UCSD-AML1 (cell line): Measurements from ENCODE around the gene SLC17A4.
"Not testable (repeated sequence)": the region's sequence is repeated elsewhere in the genome, so short reads cannot be mapped to it uniquely, and the experiment has no call there.

Experiments used
- DNase-seq: peaks from one replicate; lab custom pipeline; 2025; ENCODE audit not compliant: unreplicated experiment; lab: John Stamatoyannopoulos, UW

SLC17A4 gene

GRCh38 chr6:25754535-25754934 is at the start of gene SLC17A4:
Gene SLC17A4 (plus strand): TSS chr6:25754742. CDS start chr6:25761963, 7,221 bp downstream.
- DNase-seq = no peak

- no peak for DNase-seq
These were observed 48.1 kb upstream of the SLC17A4 start for GRCh38 chr6:25706314-25707014.

- no peak for DNase-seq
These were observed 44.8 kb upstream of the SLC17A4 start for GRCh38 chr6:25709761-25710160.

- no peak for DNase-seq
These were observed 44.3 kb upstream of the SLC17A4 start for GRCh38 chr6:25710287-25710686.

GRCh38 chr6:25713824-25714223 is 40.7 kb upstream of the SLC17A4 start:
- DNase-seq = no peak

GRCh38 chr6:25714765-25715164 is 39.8 kb upstream of the SLC17A4 start:
- no peak for DNase-seq

- DNase-seq = no peak
These were observed 38.7 kb upstream of the SLC17A4 start for GRCh38 chr6:25715794-25716193.

- DNase-seq = no peak
These were observed 36.4 kb upstream of the SLC17A4 start for GRCh38 chr6:25717866-25718740.

- no peak for DNase-seq
These were observed 28.2 kb upstream of the SLC17A4 start for GRCh38 chr6:25726122-25726911.

- no peak for DNase-seq
These were observed 27.5 kb upstream of the SLC17A4 start for GRCh38 chr6:25727028-25727427.

- no peak for DNase-seq
These were observed 23.6 kb upstream of the SLC17A4 start for GRCh38 chr6:25730907-25731306.

- no peak for DNase-seq
These were observed 22.8 kb upstream of the SLC17A4 start for GRCh38 chr6:25731721-25732120.

GRCh38 chr6:25732468-25733198 is 21.9 kb upstream of the SLC17A4 start:
- DNase-seq = no peak

GRCh38 chr6:25735261-25735660 is 19.3 kb upstream of the SLC17A4 start:
- DNase-seq = no peak

- no peak for DNase-seq
These were observed 10.7 kb upstream of the SLC17A4 start for GRCh38 chr6:25743868-25744267.

- no peak for DNase-seq
These were observed 8.7 kb upstream of the SLC17A4 start for GRCh38 chr6:25745836-25746235.

GRCh38 chr6:25746968-25747367 is 7.6 kb upstream of the SLC17A4 start:
- DNase-seq = no peak

- DNase-seq = no peak
These were observed 7.1 kb upstream of the SLC17A4 start for GRCh38 chr6:25747477-25747876.

GRCh38 chr6:25748049-25748448 is 6.5 kb upstream of the SLC17A4 start:
- no peak for DNase-seq

GRCh38 chr6:25748601-25749517 is 5.7 kb upstream of the SLC17A4 start:
- DNase-seq = not testable (repeated sequence)
